ENCODE measurements around the gene TEX2. TPM values are rescaled to one million over a fixed set of nuclear protein-coding genes. Genes with fewer than 3 reads are reported as not detected.

Gene TEX2
- total and polyA plus RNA-seq, 2 of the 13 experiments (the other 11 are each of a cell fraction or from before 2014, with no cell fraction given), result 21.4 to 37.7 TPM

DNA sequence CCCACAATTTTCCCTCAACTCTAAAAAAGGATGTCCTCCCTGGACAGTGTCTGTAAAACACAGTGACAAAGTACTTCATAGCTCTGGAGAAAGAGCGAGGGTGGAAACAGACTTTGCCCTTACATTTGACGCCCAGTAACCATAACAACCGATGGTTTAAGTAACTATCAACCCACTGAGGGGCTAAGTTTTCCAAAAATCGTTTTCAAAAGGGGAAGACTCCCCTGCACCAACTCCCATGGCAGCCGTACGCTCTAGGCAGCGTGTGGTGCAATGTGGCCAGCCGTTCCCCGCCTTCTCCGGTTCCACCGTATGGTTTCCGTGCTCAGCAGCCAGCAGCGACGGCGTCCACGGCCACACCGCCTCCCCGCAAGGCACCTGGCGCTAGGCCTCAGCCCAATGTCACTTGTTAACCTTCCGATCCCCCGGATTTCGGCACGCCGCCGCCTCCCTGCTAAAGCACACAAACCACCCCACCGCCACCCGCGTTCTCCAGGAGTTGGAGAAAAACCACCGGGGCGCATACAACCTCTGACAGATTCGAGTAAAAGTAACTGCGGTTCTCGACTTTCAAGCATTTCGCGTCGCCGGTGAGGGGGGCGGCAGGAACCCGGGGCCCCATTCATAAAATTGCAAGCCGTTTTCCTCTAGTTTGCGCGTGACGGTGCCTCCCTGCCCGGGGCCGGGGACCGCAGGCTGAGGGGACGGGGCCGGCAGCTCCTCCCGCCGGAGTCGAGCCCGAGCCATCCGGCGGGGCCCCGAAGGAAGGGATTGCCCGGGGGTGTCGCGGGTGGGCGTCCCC lies 661 bp downstream of the TEX2 start (continued):
- peak; percentile 89 for TF ChIP-seq SRSF1 (optimal IDR thresholded peaks at IDR 0.05; ENCODE audit: low read depth, low read length)
- no peak for TF ChIP-seq ZNF7 (CRISPR knock-in tag; IDR thresholded peaks at IDR 0.05)
- peak; percentile 96 for TF ChIP-seq SNAI1 (CRISPR knock-in tag; IDR thresholded peaks at IDR 0.05; ENCODE audit: borderline replicate concordance)
- no peak for TF ChIP-seq NCOA5 (CRISPR knock-in tag; IDR thresholded peaks at IDR 0.05)
- TF ChIP-seq POLR2AphosphoS2 (IDR thresholded peaks at IDR 0.05; ENCODE audit: low read depth, low read length), result no peak
- peak; percentile 64; the same call in 1 of the 2 replicates for TF ChIP-seq HIVEP1 (CRISPR knock-in tag; IDR thresholded peaks at IDR 0.05)
- peak; percentile 71; the same call in 1 of the 2 replicates for TF ChIP-seq ZNF704 (CRISPR knock-in tag; IDR thresholded peaks at IDR 0.05; ENCODE audit: borderline replicate concordance)
- no peak for TF ChIP-seq ZBTB7A (CRISPR knock-in tag; IDR thresholded peaks at IDR 0.05)
- TF ChIP-seq ZNF782 (CRISPR knock-in tag; IDR thresholded peaks at IDR 0.05; ENCODE audit: borderline replicate concordance), result peak; percentile 13; the same call in 1 of the 2 replicates
- 0 out of 2 replicates have a peak, but pooled peaks have one; percentile 44 for TF ChIP-seq FLYWCH1 (CRISPR knock-in tag; IDR thresholded peaks at IDR 0.05)
- 0 out of 2 replicates have a peak, but pooled peaks have one; percentile 18 for TF ChIP-seq CBX5 (CRISPR knock-in tag; IDR thresholded peaks at IDR 0.05; ENCODE audit: borderline replicate concordance)
- TF ChIP-seq SMARCE1 (IDR thresholded peaks at IDR 0.05; ENCODE audit: borderline replicate concordance), result no peak
- 0 out of 2 replicates have a peak, but pooled peaks have one; percentile 61 for TF ChIP-seq ZNF431 (CRISPR knock-in tag; IDR thresholded peaks at IDR 0.05; ENCODE audit: borderline replicate concordance, low read depth)
- TF ChIP-seq PTBP1 (IDR thresholded peaks at IDR 0.05; ENCODE audit: low read depth, low read length, poor library complexity, severe bottlenecking), result no peak
- TF ChIP-seq ZNF34 (CRISPR knock-in tag; IDR thresholded peaks at IDR 0.05; ENCODE audit: borderline replicate concordance), result 0 out of 2 replicates have a peak, but pooled peaks have one; percentile 43
- TF ChIP-seq RFX3 (CRISPR knock-in tag; IDR thresholded peaks at IDR 0.05), result peak; percentile 76
- TF ChIP-seq, protein P1, sequence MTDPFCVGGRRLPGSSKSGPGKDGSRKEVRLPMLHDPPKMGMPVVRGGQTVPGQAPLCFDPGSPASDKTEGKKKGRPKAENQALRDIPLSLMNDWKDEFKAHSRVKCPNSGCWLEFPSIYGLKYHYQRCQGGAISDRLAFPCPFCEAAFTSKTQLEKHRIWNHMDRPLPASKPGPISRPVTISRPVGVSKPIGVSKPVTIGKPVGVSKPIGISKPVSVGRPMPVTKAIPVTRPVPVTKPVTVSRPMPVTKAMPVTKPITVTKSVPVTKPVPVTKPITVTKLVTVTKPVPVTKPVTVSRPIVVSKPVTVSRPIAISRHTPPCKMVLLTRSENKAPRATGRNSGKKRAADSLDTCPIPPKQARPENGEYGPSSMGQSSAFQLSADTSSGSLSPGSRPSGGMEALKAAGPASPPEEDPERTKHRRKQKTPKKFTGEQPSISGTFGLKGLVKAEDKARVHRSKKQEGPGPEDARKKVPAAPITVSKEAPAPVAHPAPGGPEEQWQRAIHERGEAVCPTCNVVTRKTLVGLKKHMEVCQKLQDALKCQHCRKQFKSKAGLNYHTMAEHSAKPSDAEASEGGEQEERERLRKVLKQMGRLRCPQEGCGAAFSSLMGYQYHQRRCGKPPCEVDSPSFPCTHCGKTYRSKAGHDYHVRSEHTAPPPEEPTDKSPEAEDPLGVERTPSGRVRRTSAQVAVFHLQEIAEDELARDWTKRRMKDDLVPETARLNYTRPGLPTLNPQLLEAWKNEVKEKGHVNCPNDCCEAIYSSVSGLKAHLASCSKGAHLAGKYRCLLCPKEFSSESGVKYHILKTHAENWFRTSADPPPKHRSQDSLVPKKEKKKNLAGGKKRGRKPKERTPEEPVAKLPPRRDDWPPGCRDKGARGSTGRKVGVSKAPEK (CRISPR knock-in tag; IDR thresholded peaks at IDR 0.05; ENCODE audit: borderline replicate concordance), result peak; percentile 59; the same call in 1 of the 2 replicates
- peak; percentile 15; the same call in 1 of the 2 replicates for TF ChIP-seq IKZF5 (CRISPR knock-in tag; IDR thresholded peaks at IDR 0.05)
- peak; percentile 89 for TF ChIP-seq MAX (IDR thresholded peaks at IDR 0.05)
- peak; percentile 37; the same call in 1 of the 2 replicates for TF ChIP-seq ZNF768 (CRISPR knock-in tag; IDR thresholded peaks at IDR 0.05)
- 0 out of 2 replicates have a peak, but pooled peaks have one; percentile 18 for TF ChIP-seq ZFYVE20 (CRISPR knock-in tag; IDR thresholded peaks at IDR 0.05; ENCODE audit: borderline replicate concordance, low read depth)
- no peak for TF ChIP-seq ZNF567 (CRISPR knock-in tag; IDR thresholded peaks at IDR 0.05; ENCODE audit: borderline replicate concordance)
- TF ChIP-seq MAF1 (CRISPR knock-in tag; IDR thresholded peaks at IDR 0.05; ENCODE audit: borderline replicate concordance), result no peak
- 0 out of 2 replicates have a peak, but pooled peaks have one; percentile 27 for TF ChIP-seq TMF1 (CRISPR knock-in tag; IDR thresholded peaks at IDR 0.05; ENCODE audit: low read depth)

All from HepG2 (cell line).